Lower leg skin (tissue), 4 donors: ENCODE data around the gene SPTAN1. TPM values are rescaled to one million over a fixed set of nuclear protein-coding genes. Genes with fewer than 3 reads are reported as not detected.
"Not testable (repeated sequence)": the region's sequence is repeated elsewhere in the genome, so short reads cannot be mapped to it uniquely, and the experiment has no call there.

Experiments used
- DNase-seq, 2 donors: peaks; one replicate each; pipeline ENCODE4 v3.0.0-alpha.2; 2019; ENCODE audit warnings: low spot score in 2 of 2
- H3K4me3 ChIP-seq: fragments of 200-600 bp; sonication (generic); 2 replicates; pipeline ENCODE4 v1.5.1; 2017; ENCODE audit warnings: mild to moderate bottlenecking, low read depth; ENCODE audit not compliant: poor library complexity, severe bottlenecking
- POLR2A ChIP-seq, 2 donors: fragments of 450-650 bp; IDR thresholded peaks; one replicate each; pipeline ENCODE4 v1.6.1; 2016 to 2017; ENCODE audit warnings: antibody characterized with exemption in 2 of 2, mild to moderate bottlenecking in 1 of 2, moderate library complexity in 1 of 2
- WGBS, 2 donors: methylation state at CpG; one replicate each; pipeline ENCODE4 v1.1.5; 2018; 5-methylcytosine and 5-hydroxymethylcytosine counted together
- intact Hi-C: fragments of 100-400 bp; cut with DNase I; formaldehyde crosslinking; loops from one replicate; pipeline ENCODE4 v1.15.0; 2023; ENCODE audit warnings: low total_unique reads
- total RNA-seq, 4 donors: library from RNA; depleted of rRNA; stranded (reverse); fragments of >200 nt; gene quantifications; one replicate each; pipeline ENCODE4 v1.1.0, GENCODE V29; 2016
- TF ChIP-seq, protein P1 (sequence below), 3 donors: fragments of 450-650 bp; IDR thresholded peaks; one replicate each; pipeline ENCODE4 v1.5.1; 2016; ENCODE audit warnings: antibody characterized with exemption in 3 of 3, mild to moderate bottlenecking in 3 of 3, moderate library complexity in 2 of 3

SPTAN1 gene
- total RNA-seq, 4 donors from 2014 or later: 223 to 331 (median 293) TPM

DNA sequence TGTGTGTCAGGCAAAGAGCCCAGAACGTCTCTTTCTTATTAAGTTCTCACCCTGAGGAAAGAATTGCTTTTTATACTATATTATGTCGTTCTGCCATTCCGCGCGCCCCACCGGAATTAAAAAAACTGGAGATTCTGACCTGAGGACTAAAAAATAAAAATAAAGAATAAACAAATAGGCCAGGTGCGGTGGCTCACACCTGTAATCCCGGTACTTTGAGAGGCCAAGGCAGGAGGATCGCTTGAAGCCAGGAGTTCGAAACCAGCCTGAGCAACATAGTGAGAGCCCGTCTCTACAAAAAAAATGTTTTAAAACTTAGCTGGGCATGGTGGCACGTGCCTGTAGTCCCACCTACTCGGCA lies 104.9 kb downstream of the SPTAN1 start:
- 95 to 96% methylated on average over 13 of the region's 13 CpGs for WGBS, 2 donors
- TF ChIP-seq, protein P1, sequence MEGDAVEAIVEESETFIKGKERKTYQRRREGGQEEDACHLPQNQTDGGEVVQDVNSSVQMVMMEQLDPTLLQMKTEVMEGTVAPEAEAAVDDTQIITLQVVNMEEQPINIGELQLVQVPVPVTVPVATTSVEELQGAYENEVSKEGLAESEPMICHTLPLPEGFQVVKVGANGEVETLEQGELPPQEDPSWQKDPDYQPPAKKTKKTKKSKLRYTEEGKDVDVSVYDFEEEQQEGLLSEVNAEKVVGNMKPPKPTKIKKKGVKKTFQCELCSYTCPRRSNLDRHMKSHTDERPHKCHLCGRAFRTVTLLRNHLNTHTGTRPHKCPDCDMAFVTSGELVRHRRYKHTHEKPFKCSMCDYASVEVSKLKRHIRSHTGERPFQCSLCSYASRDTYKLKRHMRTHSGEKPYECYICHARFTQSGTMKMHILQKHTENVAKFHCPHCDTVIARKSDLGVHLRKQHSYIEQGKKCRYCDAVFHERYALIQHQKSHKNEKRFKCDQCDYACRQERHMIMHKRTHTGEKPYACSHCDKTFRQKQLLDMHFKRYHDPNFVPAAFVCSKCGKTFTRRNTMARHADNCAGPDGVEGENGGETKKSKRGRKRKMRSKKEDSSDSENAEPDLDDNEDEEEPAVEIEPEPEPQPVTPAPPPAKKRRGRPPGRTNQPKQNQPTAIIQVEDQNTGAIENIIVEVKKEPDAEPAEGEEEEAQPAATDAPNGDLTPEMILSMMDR (IDR thresholded peaks at IDR 0.05): no peak
- no peak for TF ChIP-seq POLR2A (IDR thresholded peaks at IDR 0.05)
- intact Hi-C loops: no loop called here
- no peak for DNase-seq
- no peak overlapping the region for H3K4me3 ChIP-seq

DNA sequence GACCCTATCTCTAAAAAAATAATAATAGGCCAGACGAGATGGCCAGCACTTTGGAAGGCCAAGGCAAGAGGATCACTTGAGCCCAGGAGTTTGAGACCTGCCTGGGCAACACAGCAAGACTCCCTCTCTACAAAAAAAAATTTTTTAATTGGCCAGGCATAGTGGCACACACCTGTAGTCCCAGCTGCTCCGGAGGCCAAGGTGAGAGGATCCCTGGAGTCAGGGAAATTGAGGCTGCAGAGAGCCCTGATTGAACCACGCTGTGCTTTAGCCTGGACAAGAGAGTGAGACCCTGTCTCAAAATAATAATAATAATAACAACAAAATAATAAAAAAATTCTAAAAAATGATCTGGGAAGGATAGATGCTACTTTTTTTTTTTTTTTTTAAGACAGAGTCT lies 105.4 kb downstream of the SPTAN1 start:
- DNase-seq: no peak
- no peak for TF ChIP-seq POLR2A (IDR thresholded peaks at IDR 0.05)
- TF ChIP-seq, protein P1 (IDR thresholded peaks at IDR 0.05): no peak
- intact Hi-C loops: no loop called here
- no peak overlapping the region for H3K4me3 ChIP-seq
- 95 to 99% methylated on average over 3 of the region's 3 CpGs for WGBS, 2 donors

DNA sequence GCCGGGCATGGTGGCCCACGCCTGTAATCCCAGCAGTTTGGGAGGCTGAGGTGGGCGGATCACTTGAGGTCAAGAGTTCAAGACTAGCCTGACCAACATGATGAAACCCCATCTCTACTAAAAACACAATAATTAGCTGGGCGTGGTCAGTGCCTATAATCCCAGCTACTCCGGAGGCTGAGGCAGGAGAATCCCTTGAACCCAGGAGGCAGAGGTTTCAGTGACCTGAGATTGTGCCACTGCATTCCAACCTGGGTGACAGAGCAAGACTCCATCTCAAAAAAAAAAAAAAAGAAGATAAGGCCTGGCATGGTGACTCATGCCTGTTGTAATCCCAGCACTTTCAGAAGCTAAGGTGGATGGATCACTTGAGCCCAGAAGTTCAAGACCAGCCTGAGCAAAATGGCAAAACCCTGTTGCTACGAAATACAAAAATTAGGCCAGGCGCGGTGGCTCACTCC lies 114.1 kb downstream of the SPTAN1 start:
- intact Hi-C loops, H3K4me3 ChIP-seq, DNase-seq: not testable (repeated sequence)
- WGBS, 2 donors: 87 to 90% methylated on average over 8 of the region's 8 CpGs

DNA sequence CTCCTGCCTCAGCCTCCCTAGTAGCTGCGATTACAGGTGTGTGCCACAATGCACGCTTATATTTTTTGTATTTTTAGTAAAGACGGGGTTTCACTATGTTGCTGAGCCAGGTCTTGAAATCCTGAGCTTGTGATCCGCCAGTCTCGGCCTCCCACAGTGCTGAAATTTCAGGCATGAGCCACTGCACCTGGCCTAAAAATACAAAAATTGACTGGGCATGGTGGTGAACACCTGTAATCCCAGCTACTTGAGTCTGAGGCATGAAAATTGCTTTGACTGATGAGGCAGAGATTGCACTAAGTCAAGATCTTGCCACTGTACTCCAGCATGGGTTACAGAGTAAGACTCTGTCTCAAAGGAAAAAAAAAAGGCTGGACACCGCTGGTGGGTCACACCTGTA lies 117.4 kb downstream of the SPTAN1 start:
- intact Hi-C loops: no loop called here

DNA sequence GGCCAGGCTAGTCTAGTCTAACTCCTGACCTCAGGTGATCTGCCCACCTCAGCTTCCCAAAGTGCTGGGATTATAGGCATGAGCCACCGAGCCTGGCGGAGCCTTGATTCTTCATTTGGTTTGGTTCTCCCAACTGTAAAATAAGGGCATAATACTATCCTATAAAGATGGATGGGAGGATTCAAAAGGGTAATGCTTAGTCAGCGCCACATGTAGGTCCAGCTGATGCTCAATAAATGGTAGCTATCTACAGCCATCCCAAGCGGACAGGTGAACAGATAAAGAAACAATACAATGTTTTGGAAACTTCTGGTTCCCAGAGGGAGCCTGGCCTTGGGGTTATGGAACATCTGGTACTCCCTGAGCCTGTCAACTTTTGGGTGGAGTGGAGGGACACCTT lies 123.0 kb downstream of the SPTAN1 start:
- DNase-seq: no peak
- intact Hi-C loops: no loop called here
- no peak overlapping the region for H3K4me3 ChIP-seq
- TF ChIP-seq, protein P1 (IDR thresholded peaks at IDR 0.05): no peak
- no peak for TF ChIP-seq POLR2A (IDR thresholded peaks at IDR 0.05)
- WGBS, 2 donors: 96 to 98% methylated on average over 4 of the region's 4 CpGs

More for the DNA sequence above, 117.4 kb downstream of the SPTAN1 start:
- TF ChIP-seq, protein P1 (IDR thresholded peaks at IDR 0.05): no peak
- no peak for TF ChIP-seq POLR2A (IDR thresholded peaks at IDR 0.05)
- no peak overlapping the region for H3K4me3 ChIP-seq
- WGBS, 2 donors: 95% methylated on average over 6 of the region's 6 CpGs
- DNase-seq: peak in 1 of 2 donors; percentile 34

DNA sequence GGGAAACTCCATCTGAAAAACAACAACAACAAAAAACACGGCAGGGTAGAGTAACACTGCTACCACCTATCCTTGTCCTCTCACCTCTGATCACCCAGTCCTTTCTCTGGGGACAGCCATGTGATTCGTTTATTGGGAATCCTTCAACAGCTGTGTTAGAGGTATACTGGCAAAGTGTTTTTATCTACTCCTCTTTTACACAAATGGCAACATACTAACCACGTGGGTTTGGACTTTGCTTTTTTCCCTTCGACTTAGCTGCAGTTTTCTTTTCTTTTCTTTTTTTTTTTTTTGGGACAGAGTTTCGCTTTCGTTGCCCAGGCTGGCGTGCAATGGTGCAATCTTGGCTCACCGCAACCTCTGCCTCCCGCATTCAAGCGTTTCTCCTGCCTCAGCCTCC lies 125.4 kb downstream of the SPTAN1 start:
- H3K4me3 ChIP-seq: no peak overlapping the region
- DNase-seq: no peak
- TF ChIP-seq, protein P1 (IDR thresholded peaks at IDR 0.05): no peak
- TF ChIP-seq POLR2A (IDR thresholded peaks at IDR 0.05): no peak
- 81 to 85% methylated on average over 10 of the region's 10 CpGs for WGBS, 2 donors
- intact Hi-C loops: no loop called here

Other genes with a start within 250 kb of the SPTAN1 start
- 10 to 100 TPM; 10.8 to 13.9 (median 11.5) TPM for gene TRUB2, start 230.1 kb upstream of the SPTAN1 start, total RNA-seq
- gene COQ4, start 229.7 kb upstream of the SPTAN1 start, total RNA-seq: 100 to 1,000 TPM in 2 of 4 donors, 10 to 100 TPM in 2; 80.4 to 120 (median 99.4) TPM
- gene SLC27A4, start 212.1 kb upstream of the SPTAN1 start, total RNA-seq: 100 to 1,000 TPM in 1 of 4 donors, 10 to 100 TPM in 3; 64.7 to 105 (median 73.3) TPM
- gene URM1, start 181.2 kb upstream of the SPTAN1 start, total RNA-seq: 10 to 100 TPM; 24.3 to 37.7 (median 31.1) TPM
- 10 to 100 TPM in 1 of 4 donors, 1 to 10 TPM in 3; 5.6 to 21.3 (median 7.3) TPM for gene CERCAM, start 131.7 kb upstream of the SPTAN1 start, total RNA-seq
- 10 to 100 TPM; 15.0 to 22.1 (median 18.0) TPM for gene ODF2, start 96.6 kb upstream of the SPTAN1 start, total RNA-seq
- 10 to 100 TPM; 28.6 to 44.3 (median 30.8) TPM for gene GLE1, start 47.9 kb upstream of the SPTAN1 start, total RNA-seq
- 10 to 100 TPM; 36.6 to 46.8 (median 44.0) TPM for gene DYNC2I2, start 104.3 kb downstream of the SPTAN1 start, total RNA-seq
- 100 to 1,000 TPM; 135 to 220 (median 178) TPM for gene SET, start 136.6 kb downstream of the SPTAN1 start, total RNA-seq
- gene PKN3, start 149.9 kb downstream of the SPTAN1 start, total RNA-seq: 1 to 10 TPM; 2.4 to 8.4 (median 4.1) TPM
- 10 to 100 TPM; 68.3 to 95.7 (median 84.1) TPM for gene ZDHHC12, start 171.5 kb downstream of the SPTAN1 start, total RNA-seq
- gene ZER1, start 219.3 kb downstream of the SPTAN1 start, total RNA-seq: 100 to 1,000 TPM in 1 of 4 donors, 10 to 100 TPM in 3; 66.5 to 104 (median 73.2) TPM
- gene TBC1D13, start 234.7 kb downstream of the SPTAN1 start, total RNA-seq: 10 to 100 TPM in 3 of 4 donors, 1 to 10 TPM in 1; 5.0 to 14.8 (median 12.8) TPM